Keratinocyte (primary cell): Measurements from ENCODE around the gene KIF1B.

Source experiments
- CTCF ChIP-seq, 3 experiments: IDR thresholded peaks in 1 of 3; conservative IDR thresholded peaks in 1 of 3; optimal IDR thresholded peaks in 1 of 3; 2 replicates in 2 of 3; 3 replicates in 1 of 3; pipeline versions ENCODE3 to v1.5.1; 2011; ENCODE audit warnings: low read length in 3 of 3, mild to moderate bottlenecking in 3 of 3, moderate library complexity in 2 of 3, control low read depth in 1 of 3, inconsistent platforms in 1 of 3; ENCODE audit not compliant: insufficient read depth in 2 of 3; ENCODE audit errors: extremely low read depth in 1 of 3
- EZH2 ChIP-seq: IDR thresholded peaks from one replicate; pipeline ENCODE4 v1.6.1; 2012; ENCODE audit warnings: inconsistent platforms, mild to moderate bottlenecking, low read length, moderate library complexity

- TF ChIP-seq CTCF (optimal IDR thresholded peaks at IDR 0.05 in 1 of 3, IDR thresholded peaks at IDR 0.05 in 1 of 3, conservative IDR thresholded peaks at IDR 0.05 in 1 of 3; ENCODE audit: extremely low read depth in 1 of 3, insufficient read depth in 2 of 3, low read length in 3 of 3) (no peak), EZH2 (no peak)
Measured at GRCh38 chr1:10168912-10169514, 41.4 kb upstream of the KIF1B start.
